Stimulated activated CD8-positive, alpha-beta memory T cell treated with anti-CD3 and anti-CD28 coated beads, Interleukin-15, amount 100 ng/mL, for 1 hour (primary cell): Measurements from ENCODE around the gene CCDC80.
A peak's percentile ranks its signal among the peaks of the same experiment; 100 is the strongest.

Experiments
- DNase-seq: peaks from one replicate; pipeline ENCODE4 v3.0.0-alpha.2; 2020; ENCODE audit warnings: low read depth

Gene CCDC80, protein sequence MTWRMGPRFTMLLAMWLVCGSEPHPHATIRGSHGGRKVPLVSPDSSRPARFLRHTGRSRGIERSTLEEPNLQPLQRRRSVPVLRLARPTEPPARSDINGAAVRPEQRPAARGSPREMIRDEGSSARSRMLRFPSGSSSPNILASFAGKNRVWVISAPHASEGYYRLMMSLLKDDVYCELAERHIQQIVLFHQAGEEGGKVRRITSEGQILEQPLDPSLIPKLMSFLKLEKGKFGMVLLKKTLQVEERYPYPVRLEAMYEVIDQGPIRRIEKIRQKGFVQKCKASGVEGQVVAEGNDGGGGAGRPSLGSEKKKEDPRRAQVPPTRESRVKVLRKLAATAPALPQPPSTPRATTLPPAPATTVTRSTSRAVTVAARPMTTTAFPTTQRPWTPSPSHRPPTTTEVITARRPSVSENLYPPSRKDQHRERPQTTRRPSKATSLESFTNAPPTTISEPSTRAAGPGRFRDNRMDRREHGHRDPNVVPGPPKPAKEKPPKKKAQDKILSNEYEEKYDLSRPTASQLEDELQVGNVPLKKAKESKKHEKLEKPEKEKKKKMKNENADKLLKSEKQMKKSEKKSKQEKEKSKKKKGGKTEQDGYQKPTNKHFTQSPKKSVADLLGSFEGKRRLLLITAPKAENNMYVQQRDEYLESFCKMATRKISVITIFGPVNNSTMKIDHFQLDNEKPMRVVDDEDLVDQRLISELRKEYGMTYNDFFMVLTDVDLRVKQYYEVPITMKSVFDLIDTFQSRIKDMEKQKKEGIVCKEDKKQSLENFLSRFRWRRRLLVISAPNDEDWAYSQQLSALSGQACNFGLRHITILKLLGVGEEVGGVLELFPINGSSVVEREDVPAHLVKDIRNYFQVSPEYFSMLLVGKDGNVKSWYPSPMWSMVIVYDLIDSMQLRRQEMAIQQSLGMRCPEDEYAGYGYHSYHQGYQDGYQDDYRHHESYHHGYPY

DNA sequence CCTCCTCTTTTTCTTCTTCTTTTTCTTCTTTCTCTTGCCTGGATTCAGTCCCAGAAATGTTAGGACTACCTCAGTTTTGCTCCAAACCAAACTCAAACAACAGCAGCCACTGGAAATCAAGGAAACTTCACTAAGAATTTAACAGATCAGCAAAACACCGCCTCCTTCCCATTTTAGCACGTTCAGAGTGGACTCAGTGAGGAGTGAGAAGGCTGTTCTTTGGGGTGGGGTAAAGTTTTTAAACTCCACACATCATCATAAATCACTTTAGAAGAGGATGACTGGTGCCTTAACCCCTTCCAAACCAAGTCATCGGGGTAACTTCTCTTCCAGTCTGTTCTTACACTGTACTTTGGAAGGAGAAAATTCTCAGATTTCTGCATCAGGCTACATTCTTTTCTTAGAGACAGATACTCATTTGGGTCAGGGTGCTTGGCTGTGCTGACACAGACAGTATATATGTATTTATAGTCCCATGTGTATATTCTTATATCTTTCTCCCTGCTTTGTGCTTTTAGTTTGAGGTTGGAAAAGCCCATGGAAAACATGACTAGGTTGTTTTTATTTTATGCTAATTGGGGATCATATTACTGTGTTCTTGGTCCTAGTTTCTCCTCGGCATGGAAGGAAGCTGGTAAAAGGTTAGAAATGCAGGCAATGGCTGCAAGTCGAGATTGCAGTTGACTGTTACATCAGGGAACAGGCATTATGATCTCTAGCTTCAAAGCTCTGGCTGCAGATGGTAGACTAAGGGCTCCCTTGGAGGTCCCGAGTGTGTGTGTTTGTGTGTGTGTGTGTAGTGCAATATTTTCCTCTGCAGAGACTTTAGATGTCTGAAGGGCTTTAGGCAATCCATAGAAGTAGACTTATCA is at the start of gene CCDC80:
Gene CCDC80 (minus strand): TSS at position 214 of the 872 bp plus-strand sequence. CDS start 1,238 bp downstream, outside the sequence.
- no peak for DNase-seq

DNA sequence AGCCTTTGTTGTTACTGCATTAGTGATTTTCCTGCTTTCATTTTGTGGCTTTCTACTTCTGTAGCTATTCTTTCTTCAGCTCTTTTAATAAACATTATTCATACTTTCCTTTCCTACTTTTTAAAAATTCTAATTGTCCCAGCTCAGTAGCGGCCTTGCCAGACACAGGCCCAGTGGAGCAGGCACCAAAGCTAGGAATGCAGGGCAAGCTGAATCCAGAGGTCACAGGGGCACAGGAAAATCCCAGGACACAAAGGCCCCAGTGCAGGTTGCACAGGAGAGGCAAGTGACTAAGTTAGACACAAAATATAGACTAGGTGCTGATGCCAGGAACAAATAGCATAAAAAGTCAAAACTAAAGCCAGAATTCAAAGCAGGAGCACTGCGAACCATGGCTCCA is 49.0 kb upstream of the CCDC80 start:
- DNase-seq = no peak

DNA sequence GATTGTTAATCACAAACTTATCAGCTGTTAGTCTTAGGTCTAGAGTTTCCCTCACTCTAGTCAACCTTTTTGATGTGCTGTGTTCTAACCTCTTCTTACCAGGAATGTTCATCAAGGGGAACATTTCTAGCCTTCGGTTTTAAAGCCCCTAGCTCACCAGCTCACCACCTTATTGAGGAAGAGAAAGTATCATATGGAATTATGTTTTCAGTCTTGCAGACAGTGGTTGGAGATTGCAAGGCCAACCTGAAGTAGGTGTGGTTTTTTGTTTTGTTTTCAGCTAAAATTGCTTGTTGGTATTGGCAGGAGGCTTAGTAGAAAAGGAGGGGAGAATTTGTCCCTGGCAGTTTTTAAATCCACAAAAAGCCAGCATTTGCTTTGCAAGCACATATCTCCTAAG is 48.4 kb upstream of the CCDC80 start:
- no peak for DNase-seq

DNA sequence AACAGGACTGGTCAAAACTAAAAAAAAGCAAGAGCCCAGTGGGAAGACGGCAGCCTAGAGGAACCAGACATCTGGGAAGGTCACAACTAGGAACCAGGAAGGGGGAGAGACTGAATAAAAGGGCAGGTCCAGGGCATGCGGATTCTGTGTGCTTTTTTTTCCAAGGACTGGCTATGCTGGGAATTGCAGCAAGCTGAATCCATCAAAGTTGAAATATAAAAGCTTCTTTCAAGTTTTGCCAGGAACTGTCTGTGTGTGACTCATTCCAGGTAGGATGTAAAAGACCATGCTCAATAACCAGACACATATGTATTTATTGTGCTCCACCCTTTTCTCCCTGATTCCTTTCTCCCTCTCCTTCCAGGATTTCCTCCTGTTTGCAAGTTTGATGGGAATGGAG is 47.9 kb upstream of the CCDC80 start:
- no peak for DNase-seq

DNA sequence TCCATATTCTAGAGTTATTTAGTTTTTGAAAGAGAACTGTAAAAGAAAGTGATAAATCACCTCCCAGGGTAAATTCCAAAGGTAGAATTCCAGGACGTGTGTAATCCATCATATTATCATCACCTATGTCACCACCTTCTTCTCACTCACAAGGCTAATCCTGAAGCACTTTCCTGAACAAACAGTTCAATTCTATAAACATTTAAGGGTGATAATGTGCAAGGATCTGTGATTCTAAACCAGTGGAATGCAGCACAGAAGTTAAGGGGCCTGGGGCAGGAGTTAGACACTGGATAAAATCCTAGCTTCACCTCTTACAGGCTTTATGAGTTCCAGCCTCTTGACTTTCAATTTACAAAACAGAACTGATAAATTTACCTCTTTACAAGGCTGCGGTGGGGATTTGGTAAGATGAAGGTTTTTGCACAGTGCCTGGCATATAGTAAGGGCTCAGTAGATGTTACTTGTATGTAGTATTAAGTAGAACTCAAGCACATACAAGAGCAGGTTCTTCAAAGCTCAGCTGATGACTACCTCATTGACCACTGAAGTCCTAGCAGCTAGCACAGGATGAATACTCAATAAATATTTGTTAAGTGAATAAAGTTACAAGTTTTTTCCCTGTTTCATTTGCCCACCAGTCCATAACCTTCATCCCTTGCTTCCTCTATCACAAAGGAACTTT is 47.3 kb upstream of the CCDC80 start:
- DNase-seq = no peak

DNA sequence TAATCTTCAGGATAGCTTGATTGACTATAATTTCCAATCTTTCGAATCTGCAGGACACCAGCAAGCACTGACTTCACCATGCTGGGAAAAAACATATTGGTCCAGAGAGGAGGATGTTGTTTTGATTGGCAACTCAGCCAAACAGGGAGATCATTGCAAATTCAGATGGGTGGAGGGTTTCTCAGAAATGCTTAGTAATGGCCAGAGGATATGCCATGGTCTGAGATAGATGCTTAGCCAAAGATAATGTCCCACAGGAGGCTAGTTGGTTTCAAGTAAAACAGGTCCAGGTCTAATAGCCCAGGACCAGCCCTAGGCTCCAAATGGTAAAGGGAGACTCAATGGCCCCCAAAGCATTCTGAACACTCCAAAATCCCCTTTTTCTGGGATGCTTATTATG is 46.7 kb upstream of the CCDC80 start:
- no peak for DNase-seq

DNA sequence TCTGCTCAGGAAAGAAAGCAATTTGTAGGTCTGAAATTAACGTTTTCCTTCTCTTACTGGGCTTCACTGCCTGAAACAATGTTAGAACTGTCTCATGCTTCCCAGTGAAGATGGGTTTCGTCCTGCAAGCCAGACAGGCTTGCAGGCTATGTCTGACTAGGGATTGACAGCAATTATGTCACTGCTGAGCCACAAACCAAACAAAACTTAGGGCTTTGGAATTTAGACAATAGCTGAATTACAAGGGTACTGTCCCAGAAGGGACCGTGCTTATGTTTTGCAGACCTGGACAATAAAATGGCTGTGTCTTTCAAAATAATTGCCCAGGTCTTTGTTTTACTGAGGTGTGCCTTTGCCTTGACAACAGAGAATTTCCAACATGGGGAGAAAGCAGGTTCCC is 46.3 kb upstream of the CCDC80 start:
- DNase-seq = no peak

DNA sequence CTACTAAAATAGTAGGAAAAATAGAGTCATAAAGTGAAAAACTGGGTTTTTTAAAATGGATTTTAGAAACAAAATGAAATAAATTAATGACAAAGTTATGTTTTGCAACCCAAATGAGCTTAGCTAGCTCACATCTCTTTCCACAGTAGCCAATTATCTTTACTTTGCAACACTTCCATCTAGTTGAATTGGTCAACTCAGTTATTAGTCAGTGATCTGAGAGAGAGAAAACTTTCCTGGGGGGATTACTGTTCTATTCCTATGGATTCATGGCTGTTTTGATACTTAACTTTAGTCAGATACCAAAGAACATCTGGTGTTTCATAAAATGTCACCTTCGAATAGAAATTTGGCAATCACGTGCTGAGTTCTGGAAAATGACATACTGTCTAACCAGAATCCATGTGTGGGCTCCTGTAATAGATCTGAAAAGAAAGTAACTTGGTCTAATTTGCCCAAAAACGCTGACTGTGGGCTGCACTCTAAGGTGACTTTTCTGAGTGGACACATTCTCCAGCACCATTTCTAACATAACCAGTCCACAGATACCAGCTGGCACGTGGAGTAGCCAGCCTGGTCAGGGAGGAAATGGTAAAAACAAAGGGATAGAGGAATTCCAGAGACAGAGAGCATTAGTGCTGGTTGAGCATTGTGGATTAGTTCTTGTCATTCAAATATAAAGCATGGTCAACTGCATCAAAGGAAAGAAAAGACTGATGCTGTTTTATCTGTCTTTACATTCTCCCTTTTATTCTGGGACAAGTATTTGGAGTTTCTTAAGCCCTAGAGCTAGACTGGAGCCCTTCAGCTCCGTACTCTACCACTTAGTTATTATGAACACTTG is 45.2 kb upstream of the CCDC80 start:
- DNase-seq = no peak

DNA sequence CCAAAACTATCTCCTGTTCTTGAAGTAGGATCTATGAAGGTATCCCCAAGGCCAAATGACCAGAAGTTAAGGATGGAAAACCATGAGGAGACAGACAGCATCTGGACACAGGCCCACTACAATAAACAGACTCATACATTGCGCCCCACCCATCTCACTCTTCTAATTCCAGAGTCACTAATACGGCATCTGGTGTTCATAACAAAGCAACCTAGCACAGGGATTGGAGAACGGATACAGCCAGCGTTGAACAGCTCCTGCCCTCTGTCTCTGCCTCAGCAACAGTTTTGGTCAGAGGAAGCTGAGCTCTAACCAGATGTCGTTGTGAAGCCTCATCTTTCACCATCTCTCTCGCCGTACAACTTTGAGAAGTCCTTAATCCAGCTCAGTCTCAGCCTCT is 44.5 kb upstream of the CCDC80 start:
- DNase-seq = no peak

DNA sequence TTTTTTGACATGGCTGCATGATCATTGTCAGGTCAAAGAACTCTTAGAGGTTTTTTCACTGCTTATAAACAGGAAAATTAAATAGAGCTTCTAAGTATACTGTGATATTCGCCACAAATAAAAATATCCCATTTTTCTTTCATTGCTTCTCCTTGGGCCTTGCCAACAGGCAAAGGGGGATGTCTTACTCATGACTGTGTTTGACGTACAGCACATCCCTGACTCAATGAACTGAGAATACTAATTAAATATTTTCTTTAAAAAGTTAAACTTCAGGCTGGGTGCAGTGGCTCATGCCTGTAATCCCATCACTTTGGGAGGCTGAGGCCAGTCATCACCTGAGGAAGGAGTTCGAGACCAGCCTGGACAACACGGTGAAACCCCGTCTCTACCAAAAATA is 41.4 kb upstream of the CCDC80 start:
- no peak for DNase-seq

DNA sequence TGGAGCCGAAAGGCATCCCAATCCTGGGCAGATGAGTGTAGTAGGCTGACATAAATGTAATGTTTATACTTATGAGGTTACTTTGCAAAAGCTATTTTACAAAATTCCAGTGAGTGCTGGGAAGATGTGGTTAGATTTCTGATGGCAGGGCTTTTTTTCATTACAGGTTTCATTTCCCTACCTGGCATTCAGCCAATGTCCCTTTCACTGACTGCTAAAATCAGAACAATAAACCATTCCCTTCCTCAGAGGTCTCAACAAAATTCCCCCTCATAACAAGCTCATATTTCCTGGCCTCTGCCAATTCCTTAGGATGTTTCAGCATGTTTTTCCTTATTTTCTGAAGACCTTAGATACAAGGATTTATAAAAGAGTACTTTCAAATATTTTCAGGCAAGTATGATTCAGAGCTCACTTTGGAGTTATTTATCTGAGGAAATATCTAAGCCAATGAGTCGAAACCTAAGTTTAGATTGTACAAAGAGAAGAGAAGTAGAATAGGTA is 40.9 kb upstream of the CCDC80 start:
- DNase-seq = no peak

DNA sequence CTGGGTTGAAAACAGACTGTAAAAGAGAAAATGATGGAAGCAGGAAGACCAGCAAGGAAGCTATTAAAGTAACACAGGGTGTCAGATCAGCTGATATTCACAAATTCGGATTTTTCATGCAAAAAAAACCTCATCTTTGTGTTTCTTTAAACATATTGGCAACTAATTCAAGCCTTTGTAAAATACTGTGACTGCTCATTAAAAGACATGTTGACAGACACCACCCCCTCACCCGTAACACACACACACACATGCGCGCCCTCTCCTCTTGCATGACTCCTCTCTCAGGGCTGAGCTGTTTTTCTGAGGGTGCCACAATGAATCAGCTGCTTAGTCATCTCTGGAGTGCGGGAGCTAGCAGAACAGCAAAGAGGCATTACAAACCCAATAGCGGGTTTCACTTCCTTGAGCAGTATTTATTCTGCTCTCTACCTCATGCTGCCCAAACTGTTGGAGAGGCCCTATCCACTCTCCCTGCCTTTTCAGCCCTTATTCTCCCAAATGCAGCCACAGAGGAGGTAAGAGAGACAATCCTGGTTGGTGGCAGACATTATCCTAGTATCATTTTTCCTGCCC is 35.8 kb upstream of the CCDC80 start:
- DNase-seq = peak; percentile 50

DNA sequence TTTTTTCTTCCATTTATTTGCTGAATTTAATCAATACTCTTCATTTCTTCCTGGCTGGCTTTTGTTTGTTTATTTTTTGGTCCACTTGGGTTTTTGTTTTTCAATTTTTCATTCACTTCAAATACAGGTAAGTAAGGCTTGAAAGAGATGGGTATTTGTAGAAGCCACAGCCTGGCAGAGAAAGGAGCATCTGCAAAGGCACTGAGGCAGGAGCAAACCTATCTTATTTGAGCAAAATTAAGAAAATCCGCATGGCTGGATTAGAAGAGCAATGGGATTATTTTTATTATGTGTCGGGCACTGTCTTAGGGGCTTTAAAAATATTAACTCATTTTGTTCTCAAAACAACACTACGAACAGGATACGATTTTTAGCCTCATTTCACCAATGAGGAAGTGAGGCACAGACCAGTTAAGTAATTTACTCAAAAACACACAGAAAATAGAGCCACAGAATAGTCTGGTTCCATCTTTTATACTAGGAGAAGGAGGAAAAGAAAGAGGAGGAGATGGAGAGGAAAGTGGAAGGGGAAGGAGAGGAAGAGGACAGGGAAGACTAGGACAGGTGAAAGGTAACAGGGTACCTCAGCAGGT is 35.1 kb upstream of the CCDC80 start:
- DNase-seq = no peak

DNA sequence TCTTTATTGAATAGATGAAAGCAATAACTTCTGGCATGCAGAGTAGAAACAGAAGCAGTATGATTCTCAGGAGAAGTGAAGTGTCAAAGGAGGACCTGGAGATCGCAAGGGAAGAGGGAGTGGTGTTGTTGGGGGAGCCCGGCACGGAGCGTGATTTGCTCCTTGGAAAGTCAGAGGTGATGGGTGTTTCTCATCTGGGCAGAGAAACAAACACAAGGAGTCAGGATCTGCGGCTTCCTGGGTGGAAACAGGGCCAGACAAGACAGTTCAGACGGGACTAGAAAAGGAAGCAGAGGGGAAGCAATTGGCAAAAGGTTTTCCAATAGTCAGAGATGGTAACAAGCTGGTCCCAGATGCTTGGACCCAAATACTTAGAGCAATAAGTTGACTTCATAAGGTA is 34.4 kb upstream of the CCDC80 start:
- no peak for DNase-seq

DNA sequence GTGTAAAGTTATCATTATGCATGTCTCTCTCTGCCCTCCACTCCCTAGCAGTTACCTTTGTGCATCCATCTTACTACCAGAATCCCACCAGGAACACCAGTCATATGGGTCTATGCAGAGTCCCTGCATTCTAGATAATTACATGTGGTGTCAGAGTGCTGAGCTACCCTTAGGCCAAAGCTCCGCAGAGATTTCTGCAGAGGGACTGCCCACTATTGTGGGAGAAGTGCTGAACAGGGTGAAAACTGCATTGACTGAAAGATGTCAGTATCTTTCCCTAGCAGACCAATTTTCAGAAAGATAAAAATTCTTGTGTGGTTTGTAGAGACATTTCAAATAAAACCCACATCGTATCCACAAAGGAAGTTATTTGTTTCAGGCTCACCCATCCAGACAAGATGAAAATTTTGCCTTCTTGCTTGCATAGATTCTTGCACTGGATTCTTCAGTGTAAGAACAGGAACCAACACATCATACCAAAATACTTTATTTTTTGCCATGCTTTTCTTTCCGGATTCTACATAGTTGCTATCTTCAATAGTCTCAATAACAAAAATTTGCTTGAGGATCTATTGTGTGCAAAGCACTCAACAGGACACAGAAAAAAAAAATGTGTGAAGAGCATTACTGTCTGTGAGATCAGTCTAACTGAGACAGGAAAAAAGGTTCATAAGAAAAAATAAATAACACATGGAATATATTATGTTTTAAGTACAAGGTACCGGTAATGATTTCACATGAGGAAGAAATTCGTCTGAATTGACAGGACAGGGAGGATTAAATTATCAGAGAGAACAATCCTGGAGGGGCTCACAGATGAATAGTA is 32.0 kb upstream of the CCDC80 start:
- no peak for DNase-seq

DNA sequence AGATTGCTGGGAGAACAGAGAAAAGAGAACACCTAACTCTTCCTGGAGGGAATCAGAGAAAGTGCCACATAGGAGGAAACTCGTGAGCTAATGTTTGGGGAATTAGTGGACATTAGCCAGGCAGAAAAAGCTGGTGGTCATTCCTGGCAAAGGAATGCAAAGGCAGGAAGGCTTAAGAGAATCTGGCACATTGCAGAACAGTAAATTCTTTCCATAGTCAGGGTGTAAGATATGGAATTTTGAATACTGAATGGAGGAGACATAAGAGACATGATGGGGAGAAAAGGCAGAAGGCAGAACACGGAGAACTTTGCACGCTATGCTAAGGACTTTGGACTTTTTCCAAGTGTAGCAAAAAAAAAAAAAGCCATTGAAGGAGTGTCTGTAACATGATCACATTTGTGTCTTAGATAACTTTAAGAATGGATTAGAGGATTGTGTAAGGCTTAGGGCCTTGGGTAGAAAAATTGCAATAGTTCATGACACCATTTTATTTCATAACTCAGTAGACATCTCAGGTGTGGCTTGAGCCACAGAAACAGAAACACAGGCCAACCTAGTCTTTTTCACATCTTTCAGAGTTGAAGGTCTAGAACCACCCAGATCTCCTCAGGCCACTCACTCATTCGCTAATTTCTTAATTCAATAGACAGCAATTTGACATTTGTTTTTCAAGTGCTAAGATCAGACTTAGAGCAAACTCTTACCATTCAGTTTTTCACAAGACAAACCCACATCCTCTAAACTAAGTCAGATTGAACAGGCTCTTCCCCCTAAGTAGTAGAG is 31.2 kb upstream of the CCDC80 start:
- no peak for DNase-seq

DNA sequence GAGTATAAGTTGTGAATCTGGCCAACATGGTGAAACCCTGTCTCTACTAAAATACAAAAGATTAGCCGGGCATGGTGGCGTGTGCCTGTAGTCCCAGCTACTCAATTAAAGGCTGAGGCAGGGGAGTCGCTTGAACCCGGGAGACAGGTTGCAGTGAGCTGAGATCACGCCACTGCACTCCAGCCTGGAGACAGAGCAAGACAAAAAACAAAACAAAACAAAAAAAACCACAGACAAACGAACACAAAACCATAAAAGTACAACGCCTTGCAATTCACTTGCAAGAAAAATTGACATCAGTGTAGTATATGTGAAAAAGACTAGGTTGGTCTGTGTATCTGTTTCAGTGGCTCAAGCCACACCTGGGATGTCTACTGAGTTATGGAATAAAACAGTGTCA is 29.9 kb upstream of the CCDC80 start:
- no peak for DNase-seq

DNA sequence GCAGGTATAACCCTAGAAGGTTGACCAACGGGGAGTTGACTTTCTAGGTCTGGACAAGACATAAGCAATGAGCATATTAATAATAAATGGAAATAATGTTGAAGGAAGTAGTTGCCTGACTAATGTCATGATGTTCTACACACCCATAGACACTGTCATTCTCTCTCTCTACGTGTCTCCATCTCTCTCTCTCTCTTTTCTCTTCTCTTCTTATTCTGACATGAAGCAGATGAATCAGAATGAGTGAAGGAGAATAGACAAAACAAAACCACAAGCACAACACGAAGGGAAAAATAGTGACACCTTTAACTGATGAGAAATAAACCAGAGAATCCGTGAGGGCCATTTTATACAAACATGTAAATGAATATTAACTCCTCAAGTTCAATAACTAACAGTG is 26.7 kb upstream of the CCDC80 start:
- no peak for DNase-seq
